Measurements from ENCODE around the gene CCDC8.

DNA sequence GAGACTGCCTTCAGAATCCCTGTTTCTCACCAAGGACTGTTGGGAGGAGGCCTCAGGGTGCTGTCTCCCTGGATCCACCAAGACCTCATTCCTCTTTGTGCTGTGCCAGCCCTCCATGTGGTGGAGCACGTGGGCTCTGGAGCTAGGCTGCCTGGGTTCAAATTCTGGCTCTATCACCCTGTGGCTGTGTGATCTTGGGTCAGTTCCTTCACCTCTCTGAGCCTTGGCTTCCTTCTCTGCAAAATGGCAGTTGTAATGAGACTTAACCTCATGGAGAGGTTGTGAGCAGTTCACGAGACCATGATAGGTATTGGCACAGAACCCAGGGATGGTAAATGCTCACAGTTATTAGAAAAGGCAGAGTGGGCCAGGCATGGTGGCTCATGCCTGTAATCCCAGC lies 9.0 kb upstream of the CCDC8 start:
- TF ChIP-seq, protein P1, sequence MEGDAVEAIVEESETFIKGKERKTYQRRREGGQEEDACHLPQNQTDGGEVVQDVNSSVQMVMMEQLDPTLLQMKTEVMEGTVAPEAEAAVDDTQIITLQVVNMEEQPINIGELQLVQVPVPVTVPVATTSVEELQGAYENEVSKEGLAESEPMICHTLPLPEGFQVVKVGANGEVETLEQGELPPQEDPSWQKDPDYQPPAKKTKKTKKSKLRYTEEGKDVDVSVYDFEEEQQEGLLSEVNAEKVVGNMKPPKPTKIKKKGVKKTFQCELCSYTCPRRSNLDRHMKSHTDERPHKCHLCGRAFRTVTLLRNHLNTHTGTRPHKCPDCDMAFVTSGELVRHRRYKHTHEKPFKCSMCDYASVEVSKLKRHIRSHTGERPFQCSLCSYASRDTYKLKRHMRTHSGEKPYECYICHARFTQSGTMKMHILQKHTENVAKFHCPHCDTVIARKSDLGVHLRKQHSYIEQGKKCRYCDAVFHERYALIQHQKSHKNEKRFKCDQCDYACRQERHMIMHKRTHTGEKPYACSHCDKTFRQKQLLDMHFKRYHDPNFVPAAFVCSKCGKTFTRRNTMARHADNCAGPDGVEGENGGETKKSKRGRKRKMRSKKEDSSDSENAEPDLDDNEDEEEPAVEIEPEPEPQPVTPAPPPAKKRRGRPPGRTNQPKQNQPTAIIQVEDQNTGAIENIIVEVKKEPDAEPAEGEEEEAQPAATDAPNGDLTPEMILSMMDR (IDR thresholded peaks at IDR 0.05) = no peak
- no peak for TF ChIP-seq ZFX (IDR thresholded peaks at IDR 0.05; ENCODE audit: borderline replicate concordance)
